NB4 (cell line): ENCODE results near the gene DIAPH3.

Source experiments
- CTCF ChIP-seq: IDR thresholded peaks from one replicate; pipeline ENCODE4 v1.5.1; 2012; ENCODE audit warnings: low read depth, low read length
- POLR2A ChIP-seq: IDR thresholded peaks from 2 replicates; pipeline ENCODE4 v1.6.1; 2011; ENCODE audit warnings: mild to moderate bottlenecking; ENCODE audit not compliant: insufficient read length; ENCODE audit errors: extremely low read depth

GRCh38 chr13:59960683-59961082, 203.0 kb downstream of the DIAPH3 start:
- TF ChIP-seq CTCF (no peak), POLR2A (no peak)
